Fibroblast of pulmonary artery (primary cell): ENCODE data around the gene MED4.

Source experiments
- DNase-seq: peaks from one replicate; pipeline ENCODE4 v3.0.0-alpha.2; 2010; ENCODE audit warnings: low read depth
- H3K4me3 ChIP-seq: replicated peaks from 2 replicates; pipeline ENCODE4 v1.5.1; 2011; ENCODE audit warnings: low read depth, mild to moderate bottlenecking, control low read depth, low read length, moderate library complexity
- TF ChIP-seq, protein P1 (sequence below): IDR thresholded peaks from 2 replicates; pipeline ENCODE4 v1.5.1; 2011; ENCODE audit warnings: mild to moderate bottlenecking, control low read depth, low read length, inconsistent platforms; ENCODE audit errors: missing control alignments

Gene MED4

DNA sequence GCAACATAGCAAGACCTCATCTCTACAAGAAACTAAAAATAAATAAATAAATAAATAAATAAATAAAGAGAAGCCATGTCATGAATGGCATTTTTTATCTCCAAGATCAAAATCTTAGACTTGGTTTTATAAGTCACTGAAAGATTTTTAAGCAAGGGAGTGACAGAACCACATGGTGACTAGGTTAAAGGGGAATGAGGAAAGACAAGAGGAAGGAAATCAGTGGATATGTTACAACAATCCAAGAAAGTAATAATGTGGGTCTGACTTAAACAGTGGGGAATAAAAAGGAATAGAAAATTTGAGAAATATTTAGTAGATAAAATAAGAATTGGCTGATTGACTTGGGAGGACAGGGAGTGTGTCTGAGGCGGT lies 18.8 kb upstream of the MED4 start:
- no peak for DNase-seq
- H3K4me3 ChIP-seq: no peak overlapping the region
- TF ChIP-seq, protein P1, sequence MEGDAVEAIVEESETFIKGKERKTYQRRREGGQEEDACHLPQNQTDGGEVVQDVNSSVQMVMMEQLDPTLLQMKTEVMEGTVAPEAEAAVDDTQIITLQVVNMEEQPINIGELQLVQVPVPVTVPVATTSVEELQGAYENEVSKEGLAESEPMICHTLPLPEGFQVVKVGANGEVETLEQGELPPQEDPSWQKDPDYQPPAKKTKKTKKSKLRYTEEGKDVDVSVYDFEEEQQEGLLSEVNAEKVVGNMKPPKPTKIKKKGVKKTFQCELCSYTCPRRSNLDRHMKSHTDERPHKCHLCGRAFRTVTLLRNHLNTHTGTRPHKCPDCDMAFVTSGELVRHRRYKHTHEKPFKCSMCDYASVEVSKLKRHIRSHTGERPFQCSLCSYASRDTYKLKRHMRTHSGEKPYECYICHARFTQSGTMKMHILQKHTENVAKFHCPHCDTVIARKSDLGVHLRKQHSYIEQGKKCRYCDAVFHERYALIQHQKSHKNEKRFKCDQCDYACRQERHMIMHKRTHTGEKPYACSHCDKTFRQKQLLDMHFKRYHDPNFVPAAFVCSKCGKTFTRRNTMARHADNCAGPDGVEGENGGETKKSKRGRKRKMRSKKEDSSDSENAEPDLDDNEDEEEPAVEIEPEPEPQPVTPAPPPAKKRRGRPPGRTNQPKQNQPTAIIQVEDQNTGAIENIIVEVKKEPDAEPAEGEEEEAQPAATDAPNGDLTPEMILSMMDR: no peak

DNA sequence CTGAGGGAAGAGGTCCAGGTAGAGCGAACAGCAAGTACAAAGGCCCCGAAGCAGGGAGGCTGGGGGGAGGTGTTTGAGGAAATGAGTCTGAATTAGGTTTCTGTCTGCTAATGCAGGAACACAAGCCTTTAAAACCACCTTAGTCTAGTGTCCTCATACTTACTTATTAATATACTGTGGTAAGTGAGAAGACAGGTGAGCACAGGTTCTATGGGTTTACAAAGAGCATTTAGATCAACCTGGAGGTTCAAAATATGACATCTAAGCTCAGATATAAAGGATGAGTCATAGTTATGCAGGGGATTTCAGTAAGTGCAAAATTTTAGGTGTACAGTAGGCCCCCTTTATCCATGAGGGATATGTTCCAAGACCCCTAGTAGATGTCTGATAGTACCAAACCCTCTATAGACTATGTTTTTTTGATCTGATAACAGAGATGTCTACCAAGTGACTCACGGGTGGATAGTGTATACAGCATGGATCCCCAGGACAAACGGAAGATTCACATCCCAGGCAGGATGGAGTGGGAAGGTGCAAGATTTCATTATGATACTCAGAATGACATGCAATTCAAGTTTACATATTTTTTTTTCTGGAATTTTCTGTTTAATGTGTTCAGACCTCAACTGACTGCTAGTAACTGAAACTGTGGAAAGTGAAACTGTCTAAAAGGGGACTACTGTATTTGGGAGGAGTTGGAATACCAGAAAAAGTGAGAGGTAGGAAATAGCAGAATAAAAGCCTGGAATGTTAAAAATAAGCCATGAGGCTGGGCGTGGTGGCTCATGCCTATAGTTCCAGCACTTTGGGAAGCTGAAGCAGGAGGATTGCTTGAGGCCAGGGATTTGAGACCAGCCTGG lies 18.2 kb upstream of the MED4 start:
- TF ChIP-seq, protein P1: no peak
- DNase-seq: no peak

DNA sequence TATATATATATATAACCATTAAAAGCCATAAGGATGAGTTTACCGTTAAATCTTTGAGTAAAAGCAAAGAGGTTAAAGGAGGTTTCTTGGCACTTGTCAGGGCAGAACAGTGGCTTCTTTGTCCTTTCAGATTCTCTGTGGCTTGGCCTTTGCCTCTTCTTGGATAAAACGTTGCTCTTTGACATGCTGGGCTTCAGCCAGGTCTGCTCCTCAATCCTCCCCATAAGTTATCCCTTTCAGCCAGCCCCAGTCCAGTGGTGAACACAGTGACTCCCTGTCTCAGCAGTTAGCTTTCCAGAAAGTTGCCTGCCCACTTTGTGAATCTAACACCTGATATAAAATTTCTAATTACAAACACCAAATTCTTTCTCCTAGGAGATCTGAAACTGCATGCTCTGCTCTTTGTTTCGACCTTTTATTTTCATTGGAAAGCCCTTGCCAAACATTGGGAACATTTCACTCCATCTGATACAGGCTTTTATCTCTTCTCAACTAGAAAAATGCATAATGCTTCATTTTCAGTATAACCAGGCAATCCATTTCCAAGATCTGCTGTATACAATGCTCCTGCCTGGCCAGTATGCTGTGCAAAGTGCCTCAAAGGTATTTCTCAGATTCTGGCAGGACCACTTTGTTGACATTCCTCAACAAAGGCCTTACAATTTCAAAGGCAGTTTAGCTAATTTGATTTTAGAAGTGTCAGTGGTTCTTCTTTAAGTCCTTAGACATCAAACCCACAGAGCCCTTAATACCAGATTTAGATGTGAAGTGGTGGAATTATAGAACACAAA lies 16.2 kb upstream of the MED4 start:
- DNase-seq: peak; percentile 65
- TF ChIP-seq, protein P1: no peak
- H3K4me3 ChIP-seq: no peak overlapping the region

More for the DNA sequence above, 18.2 kb upstream of the MED4 start:
- no peak overlapping the region for H3K4me3 ChIP-seq

DNA sequence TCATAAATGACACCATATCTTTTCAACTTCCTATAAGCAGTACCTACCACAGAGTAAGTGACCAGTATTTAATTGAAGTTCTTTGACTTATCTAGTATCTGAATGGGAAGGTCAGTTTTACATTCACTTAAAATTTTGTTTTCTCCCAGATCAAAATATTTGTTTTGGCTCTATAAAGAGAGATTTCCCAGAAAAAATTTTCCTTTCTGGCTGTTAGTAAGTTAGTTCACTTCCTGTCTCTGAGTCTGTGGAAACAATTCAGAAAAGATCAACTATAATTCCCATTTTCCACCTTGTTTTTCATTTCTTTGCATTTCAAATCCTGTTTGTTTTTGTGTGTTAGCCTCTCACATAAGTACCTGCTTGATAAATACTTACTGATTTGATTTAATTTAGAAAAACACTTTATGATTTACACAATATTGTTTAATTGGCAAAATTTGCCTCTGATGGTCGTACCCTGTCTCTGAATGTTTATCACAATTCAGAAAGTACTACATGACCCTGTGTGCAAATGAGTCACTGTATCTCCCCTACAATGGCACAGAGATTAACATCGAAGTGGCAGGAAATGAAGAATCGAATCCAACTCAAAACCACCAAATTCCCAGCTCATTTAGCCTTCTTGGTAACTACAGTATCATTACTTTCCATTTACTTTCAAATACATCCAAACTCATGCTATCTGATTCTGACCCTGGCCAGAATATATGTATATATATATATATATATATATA lies 15.4 kb upstream of the MED4 start:
- TF ChIP-seq, protein P1: no peak
- H3K4me3 ChIP-seq: peak overlapping the region; percentile 14
- DNase-seq: peak; percentile 62

DNA sequence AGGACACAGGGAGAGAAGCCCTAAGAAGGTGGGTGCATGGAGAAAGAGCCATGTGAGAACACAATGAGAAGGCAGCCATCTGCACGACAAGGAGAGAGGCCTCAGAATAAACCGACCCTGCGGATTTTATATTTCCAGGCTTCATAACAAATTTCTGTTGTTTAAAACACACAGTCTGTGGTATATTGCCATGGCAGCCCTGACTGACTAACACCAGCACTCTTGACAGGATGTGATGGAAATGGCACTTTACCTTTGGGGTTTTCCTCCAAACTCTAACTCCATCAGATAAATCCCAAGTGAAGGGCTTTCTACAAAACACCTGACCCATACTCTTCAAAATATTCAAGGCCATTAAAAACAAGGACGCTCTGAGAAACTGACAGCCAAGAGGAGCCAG lies 13.2 kb upstream of the MED4 start:
- DNase-seq: no peak
- TF ChIP-seq, protein P1: no peak

DNA sequence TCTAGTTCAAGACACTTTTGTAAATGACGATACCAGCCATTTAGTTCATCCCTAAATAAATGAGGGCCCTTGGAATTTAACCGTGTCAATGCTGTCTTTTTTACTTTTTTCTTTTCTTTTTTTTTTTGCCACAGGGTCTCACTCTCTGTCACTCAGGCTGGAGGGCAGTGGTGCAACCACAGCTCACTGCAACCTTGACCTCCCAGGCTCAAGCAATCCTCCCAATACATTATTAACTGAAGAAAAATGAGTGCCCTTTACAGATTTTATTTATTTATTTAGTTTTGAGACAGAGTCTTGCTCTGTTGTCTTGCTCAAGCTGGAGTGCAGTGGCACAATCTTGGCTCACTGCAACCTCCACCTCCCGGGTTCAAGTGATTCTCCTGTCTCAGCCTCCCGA lies 2.9 kb upstream of the MED4 start:
- H3K4me3 ChIP-seq: no peak overlapping the region
- TF ChIP-seq, protein P1: no peak
- DNase-seq: no peak

More for the DNA sequence above, 13.2 kb upstream of the MED4 start:
- H3K4me3 ChIP-seq: no peak overlapping the region
